ENCODE measurements around the gene GCNT2.
"Not testable (repeated sequence)": the region's sequence is repeated elsewhere in the genome, so short reads cannot be mapped to it uniquely, and the experiment has no call there.

GCNT2 gene

DNA sequence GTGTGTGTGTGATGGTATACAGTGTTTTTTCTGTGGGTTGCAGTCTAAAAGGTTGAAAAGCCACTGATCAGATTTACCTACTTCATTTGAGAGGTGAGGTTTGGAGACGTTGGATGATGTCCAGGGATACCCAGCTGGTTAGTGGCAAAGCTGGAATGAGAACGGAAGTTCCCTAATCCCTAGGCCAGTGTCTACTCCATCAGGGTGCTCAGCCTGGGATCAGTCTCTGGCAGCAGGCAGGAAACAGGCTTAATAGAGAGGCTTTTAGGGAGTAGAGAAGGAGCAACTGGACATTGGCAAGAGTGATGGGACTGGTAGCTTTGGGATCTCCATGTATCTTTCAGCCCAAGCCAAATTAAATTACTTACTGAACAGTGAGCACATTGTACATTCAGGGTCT lies 92.6 kb downstream of the GCNT2 start:
- no peak for FAIRE-seq

GRCh38 chr6:10615675-10616074 lies 94.5 kb downstream of the GCNT2 start:
- FAIRE-seq: no peak

GRCh38 chr6:10616266-10616665 lies 95.1 kb downstream of the GCNT2 start:
- not testable (repeated sequence) for FAIRE-seq

DNA sequence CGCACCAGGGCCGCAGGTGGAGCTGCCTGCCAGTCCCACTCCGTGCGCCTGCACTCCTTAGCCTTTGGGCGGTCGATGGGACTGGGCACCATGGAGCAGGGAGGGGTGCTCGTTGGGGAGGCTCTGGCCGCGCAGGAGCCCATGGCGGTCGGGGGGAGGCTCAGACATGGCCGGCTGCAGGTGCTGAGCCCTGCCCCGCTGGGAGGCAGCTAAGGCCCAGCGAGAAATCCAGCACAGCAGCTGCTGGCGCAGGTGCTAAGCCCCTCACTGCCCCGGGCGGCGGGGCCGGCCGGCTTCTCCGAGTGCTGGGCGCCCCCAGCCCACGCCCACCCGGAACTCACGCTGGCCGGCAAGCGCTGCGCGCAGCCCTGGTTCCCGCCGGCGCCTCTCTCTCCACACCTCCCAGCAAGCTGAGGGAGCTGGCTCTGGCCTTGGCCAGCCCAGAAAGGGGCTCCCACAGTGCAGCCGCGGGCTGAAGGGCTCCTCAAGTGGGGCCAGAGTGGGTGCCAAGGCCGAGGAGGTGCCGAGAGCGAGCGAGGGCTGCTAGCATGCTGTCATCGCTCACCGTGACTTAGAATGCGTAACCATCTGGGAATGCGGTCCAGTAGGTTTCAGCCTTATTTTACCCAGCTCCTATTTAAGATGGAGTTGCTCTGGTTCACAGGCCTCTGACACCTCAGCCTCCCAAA lies 96.0 kb downstream of the GCNT2 start:
- FAIRE-seq: no peak

DNA sequence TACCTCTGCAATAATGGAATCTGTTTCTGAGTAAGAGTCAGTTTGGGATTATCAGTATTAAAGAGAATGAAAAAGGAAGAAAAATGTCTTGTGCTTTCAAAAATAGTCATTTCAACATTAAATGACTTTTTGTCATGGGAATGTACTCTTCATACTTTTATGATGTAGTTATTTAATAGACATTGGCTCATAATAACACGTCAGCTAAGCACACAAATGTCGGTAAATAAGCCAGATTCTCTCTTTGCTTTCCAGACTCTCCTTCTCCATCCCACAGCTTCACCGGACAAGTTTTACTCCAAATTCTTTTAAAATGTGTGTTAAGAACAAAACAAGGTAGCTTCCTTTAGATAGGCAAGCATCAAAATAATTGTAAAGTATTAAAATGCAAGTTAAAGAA lies 97.3 kb downstream of the GCNT2 start:
- no peak for FAIRE-seq

GRCh38 chr6:10621213-10621612 lies 100.1 kb downstream of the GCNT2 start:
- no peak for FAIRE-seq

GRCh38 chr6:10621847-10622246 lies 100.7 kb downstream of the GCNT2 start:
- FAIRE-seq: no peak

GRCh38 chr6:10624836-10625235 lies 103.7 kb downstream of the GCNT2 start:
- FAIRE-seq: no peak

- FAIRE-seq: no peak
Observed at GRCh38 chr6:10626154-10626741, 105.1 kb downstream of the GCNT2 start.

- no peak for FAIRE-seq
Observed at GRCh38 chr6:10627800-10628199, 106.6 kb downstream of the GCNT2 start.

- no peak for FAIRE-seq
Observed at GRCh38 chr6:10630178-10630577, 109.0 kb downstream of the GCNT2 start.

DNA sequence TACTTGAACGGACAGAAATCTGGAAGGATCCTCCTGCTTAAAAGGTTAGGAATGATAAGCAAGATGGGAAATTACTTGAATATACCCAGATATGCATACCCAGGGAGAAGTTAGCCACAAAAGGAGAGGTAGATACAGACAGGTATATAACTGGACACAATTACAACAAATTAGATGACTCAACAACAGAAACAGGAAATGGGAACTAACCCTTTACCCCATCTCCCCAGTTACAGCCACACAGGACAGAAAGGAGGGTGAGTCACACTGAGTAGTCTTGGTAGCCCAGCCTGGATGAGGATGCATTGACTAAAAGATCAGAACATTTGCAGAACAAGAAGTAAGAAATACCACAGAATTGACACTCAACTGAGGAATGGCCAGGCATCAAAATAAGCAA lies 112.1 kb downstream of the GCNT2 start:
- no peak for FAIRE-seq

DNA sequence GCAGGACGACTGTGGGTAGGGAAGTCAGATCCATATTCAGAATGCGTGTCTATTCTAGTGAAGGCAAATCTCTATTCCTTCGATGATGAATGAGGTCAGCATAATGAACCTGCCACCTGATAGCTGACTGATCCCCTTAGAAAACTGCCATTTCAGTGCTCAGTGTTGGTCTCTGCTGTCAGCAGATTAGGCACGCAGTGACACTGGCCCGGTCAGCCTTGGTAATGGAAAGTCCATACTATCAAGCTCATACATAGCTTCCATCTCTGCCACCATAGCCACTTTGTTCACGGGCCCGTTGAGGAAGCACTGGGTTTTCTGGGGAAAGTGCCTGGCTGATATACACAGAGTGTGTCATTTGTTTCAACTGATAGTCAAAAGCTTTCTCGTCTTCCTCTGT lies 119.3 kb downstream of the GCNT2 start:
- FAIRE-seq: no peak

DNA sequence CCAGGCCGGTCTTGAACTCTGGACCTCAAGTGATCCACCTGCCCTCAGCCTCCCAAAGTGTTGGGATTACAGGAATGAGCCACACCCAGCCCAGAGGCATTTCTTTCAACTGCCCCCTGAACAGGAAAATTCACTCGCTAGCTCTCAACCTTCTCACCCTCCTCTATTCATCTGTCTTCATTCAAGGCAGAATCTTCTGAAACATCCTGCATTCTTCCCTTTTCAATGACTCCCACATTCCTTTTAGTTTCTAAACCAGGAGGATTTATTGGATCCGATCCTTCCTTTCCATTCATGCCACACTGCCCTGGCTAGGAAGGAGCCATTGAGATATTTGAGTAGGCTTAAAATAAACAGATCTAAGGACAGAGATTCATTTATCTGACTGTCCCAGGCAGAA lies 120.4 kb downstream of the GCNT2 start:
- no peak for FAIRE-seq

DNA sequence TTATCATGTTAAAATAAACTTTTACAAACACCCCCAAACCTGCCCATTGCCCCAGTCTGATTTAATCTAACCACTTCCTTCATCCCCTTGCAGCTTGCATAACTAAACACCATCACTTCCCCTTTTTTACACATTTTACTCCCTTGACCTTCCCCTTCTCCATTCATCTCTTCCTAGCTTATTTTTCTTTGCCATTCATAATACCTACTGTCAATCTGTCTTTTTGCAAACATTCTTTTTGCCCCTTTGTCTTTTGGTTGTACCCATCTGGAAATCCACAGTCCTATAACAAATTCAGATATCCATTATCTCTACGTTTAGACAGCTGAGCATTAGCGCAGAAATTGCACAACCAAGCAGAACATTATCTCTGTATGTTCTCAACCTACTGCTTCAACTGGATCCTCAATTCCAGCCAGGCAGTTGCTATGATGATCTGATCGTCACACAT lies 122.1 kb downstream of the GCNT2 start:
- no peak for FAIRE-seq

DNA sequence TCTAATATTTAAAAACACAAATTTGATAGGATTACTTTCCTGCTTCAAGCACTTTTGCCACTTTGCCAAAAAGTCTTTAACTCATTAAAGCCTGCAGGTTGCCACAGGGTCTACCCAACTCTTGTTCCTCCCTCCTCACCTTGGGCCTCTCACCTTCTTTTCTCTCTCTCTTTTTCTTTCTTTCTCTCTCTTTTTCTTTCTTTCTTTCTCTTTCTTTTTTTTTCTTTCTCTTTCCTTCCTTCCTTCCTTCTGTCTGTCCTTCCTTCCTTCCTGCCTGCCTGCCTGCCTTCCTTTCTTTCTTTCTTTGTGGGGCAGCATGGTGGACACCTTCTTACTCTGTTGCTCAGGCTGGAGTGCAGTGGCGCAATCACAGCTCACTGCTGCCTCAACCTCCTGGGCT lies 123.1 kb downstream of the GCNT2 start:
- no peak for FAIRE-seq

GRCh38 chr6:10655508-10656055 lies 134.4 kb downstream of the GCNT2 start:
- no peak for FAIRE-seq

DNA sequence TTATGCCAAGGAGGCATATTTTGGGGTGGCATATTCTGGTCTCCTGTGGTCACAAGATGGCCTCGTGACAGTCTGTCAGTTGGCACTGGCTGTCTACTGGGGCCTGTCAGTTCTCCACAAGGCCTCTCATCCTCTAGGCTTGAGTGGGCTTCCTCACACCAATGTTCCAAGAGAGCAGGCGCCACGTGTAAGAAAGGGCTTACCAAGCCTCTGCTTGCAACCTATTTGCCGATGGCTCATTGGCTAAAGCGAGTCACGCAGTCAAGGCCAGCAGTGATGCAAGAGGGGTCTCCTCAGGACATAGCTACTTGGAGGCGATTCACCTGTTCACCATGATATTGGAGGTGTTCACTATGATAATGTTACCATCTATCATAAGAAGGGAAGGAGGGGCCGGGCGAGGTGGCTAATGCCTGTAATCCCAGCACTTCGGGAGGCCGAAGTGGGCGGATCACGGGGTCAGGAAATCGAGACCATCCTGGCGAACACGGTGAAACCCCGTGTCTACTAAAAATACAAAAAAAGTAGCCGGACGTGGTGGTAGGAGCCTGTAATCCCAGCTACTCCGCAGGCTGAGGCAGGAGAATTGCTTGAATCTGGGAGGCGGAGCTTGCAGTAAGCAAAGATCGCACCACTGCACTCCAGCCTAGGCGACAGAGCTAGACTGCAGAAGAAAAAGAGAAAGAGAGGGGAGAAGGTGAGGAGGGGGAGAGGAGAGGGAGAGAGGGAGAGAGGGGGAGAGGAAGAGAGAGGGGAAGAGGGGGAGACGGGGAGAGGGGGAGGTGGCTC lies 138.0 kb downstream of the GCNT2 start:
- no peak for FAIRE-seq

- FAIRE-seq: no peak
Observed at GRCh38 chr6:10659699-10660348, 138.7 kb downstream of the GCNT2 start.

DNA sequence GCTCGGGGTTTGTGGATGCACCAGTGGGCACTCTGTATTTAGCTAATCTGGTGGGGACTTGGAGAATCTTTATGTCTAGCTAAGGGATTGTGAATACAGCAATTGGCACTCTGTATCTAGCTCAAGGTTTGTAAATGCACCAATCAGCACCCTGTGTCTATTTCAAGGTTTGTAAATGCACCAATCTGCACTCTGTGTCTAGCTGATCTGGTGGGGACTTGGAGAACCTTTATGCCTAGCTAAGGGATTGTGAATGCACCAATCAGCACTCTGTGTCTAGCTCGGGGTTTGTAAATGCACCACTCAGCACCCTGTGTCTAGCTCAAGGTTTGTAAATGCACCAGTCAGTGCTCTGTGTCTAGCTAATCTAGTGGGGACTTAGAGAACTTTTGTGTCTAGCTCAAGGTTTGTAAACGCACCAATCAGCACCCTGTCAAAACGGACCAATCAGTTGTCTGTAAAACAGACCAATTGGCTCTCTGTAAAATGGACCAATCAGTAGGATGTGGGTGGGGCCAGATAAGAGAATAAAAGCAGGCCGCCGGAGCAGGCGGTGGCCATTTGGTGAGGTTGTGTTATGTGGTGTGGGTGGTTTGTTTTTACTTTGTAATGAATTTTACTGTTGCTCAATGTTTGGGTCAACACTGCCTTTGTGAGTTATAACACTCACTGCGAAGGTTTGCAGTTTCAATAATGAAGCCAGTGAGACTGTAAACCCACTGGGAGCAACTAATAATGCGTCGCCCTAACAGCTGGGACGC lies 139.5 kb downstream of the GCNT2 start:
- FAIRE-seq: not testable (repeated sequence)

- no peak for FAIRE-seq
Observed at GRCh38 chr6:10662207-10662606, 141.1 kb downstream of the GCNT2 start.

DNA sequence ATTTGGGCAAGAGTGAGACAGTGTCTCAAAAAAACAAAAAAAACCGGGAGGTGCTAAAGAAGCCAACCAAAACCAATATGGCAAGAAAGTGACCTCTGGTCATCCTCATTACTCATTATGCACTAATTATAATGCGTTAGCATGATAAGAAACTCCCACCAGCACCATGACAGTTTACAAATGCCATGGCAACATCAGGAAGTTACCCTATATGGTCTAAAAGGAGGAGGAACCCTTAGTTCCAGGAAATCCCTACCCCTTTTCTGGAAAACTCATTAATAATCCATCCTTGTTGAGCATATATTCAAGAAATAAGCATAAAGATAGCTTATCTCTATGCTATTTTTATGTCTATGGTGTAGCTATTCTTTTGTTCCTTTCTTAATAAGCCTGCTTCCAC lies 141.6 kb downstream of the GCNT2 start:
- FAIRE-seq: no peak

All from A204.1 (cell line).